NB4 (cell line): ENCODE results near the gene BRME1.

Experiments
- POLR2A ChIP-seq: IDR thresholded peaks from 2 replicates; pipeline ENCODE4 v1.6.1; 2011; ENCODE audit warnings: mild to moderate bottlenecking; ENCODE audit not compliant: insufficient read length; ENCODE audit errors: extremely low read depth
- TF ChIP-seq, protein P1 (sequence below): IDR thresholded peaks from one replicate; pipeline ENCODE4 v1.5.1; 2012; ENCODE audit warnings: low read depth, low read length

GRCh38 chr19:13896227-13896626 lies 9.7 kb downstream of the BRME1 start:
- TF ChIP-seq, protein P1, sequence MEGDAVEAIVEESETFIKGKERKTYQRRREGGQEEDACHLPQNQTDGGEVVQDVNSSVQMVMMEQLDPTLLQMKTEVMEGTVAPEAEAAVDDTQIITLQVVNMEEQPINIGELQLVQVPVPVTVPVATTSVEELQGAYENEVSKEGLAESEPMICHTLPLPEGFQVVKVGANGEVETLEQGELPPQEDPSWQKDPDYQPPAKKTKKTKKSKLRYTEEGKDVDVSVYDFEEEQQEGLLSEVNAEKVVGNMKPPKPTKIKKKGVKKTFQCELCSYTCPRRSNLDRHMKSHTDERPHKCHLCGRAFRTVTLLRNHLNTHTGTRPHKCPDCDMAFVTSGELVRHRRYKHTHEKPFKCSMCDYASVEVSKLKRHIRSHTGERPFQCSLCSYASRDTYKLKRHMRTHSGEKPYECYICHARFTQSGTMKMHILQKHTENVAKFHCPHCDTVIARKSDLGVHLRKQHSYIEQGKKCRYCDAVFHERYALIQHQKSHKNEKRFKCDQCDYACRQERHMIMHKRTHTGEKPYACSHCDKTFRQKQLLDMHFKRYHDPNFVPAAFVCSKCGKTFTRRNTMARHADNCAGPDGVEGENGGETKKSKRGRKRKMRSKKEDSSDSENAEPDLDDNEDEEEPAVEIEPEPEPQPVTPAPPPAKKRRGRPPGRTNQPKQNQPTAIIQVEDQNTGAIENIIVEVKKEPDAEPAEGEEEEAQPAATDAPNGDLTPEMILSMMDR: no peak
- no peak for TF ChIP-seq POLR2A
